RWPE2 (cell line): ENCODE measurements around the gene USP49.
A peak's percentile ranks its signal among the peaks of the same experiment; 100 is the strongest.

Source experiments
- ATAC-seq: fragments of 200-7000 bp; cut with Tn5 transposase; 3 replicates; pipeline ENCODE4 v1.9.1; 2021; ENCODE audit warnings: low read depth
- DNase-seq: peaks from one replicate; pipeline ENCODE4 v3.0.0-alpha.2; 2020; ENCODE audit warnings: low spot score
- H3K27ac ChIP-seq: fragments of 450-650 bp; 2 replicates; pipeline ENCODE4 v1.5.1; 2017; ENCODE audit warnings: mild to moderate bottlenecking; ENCODE audit not compliant: poor library complexity, severe bottlenecking
- H3K27me3 ChIP-seq: fragments of 250-450 bp; sonication (Bioruptor Pico); 2 replicates; pipeline ENCODE4 v1.5.1; 2021; ENCODE audit warnings: mild to moderate bottlenecking, moderate library complexity; ENCODE audit not compliant: insufficient read depth, poor library complexity, severe bottlenecking
- H3K36me3 ChIP-seq: fragments of 250-450 bp; sonication (Bioruptor Pico); 2 replicates; pipeline ENCODE4 v1.5.1; 2020; ENCODE audit warnings: low read depth, mild to moderate bottlenecking, moderate library complexity
- H3K4me1 ChIP-seq: fragments of 250-450 bp; sonication (Bioruptor Pico); 2 replicates; pipeline ENCODE4 v1.5.1; 2021; ENCODE audit warnings: mild to moderate bottlenecking, moderate library complexity; ENCODE audit not compliant: insufficient read depth, poor library complexity, severe bottlenecking
- H3K4me3 ChIP-seq: fragments of 250-450 bp; sonication (Bioruptor Pico); 2 replicates; pipeline ENCODE4 v1.5.1; 2021; ENCODE audit warnings: mild to moderate bottlenecking, moderate library complexity; ENCODE audit not compliant: severe bottlenecking
- H3K9me3 ChIP-seq: fragments of 250-450 bp; sonication (Bioruptor Pico); 2 replicates; pipeline ENCODE4 v1.5.1; 2021; ENCODE audit warnings: mild to moderate bottlenecking, moderate library complexity; ENCODE audit not compliant: severe bottlenecking
- CTCF ChIP-seq: fragments of 450-650 bp; IDR thresholded peaks from one replicate; pipeline ENCODE4 v1.5.1; 2017; ENCODE audit warnings: mild to moderate bottlenecking, moderate library complexity; ENCODE audit not compliant: poor library complexity, severe bottlenecking

Gene USP49

DNA sequence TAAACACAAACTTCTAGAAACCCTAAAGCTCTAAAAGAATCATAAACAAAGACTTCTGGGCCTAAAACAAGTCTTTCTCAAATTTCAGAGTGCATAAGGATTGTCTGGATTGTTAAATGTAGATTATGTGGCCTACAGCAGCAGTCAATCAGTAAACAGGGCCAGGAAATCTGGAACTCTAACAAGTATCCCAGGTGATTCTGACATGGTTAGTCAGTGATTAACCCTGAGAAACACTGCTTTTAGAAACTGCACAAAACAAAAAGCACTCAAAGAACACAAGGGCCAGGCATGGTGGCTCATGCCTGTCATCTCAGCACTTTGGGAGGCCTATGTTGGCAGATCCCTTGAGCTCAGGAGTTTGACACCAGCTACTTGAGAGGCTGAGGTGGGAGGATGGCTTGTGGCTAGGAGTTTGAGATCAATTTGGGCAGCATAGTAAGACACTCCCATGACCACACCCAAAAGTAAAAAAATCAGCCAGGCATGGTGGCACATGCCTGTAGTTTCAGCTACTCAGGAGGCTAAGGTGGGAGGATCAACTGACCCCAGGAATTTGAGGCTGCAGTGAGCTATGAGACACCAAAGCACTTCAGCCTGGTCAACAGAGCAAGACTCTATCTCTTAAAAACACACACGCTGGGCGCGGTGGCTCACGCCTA lies 19.8 kb upstream of the USP49 start:
- Histone ChIP-seq H3K36me3 (peaks cover 58% of the 10 kb centered on the region), H3K27me3 (no peaks in the 10 kb centered on the region), H3K9me3 (no peaks in the 10 kb centered on the region), H3K4me3 (no peak overlapping the region), H3K4me1 (peaks cover 19% of the 10 kb centered on the region), H3K27ac (no peak overlapping the region)
- no peak for ATAC-seq
- TF ChIP-seq CTCF, result no peak
- DNase-seq, result no peak

DNA sequence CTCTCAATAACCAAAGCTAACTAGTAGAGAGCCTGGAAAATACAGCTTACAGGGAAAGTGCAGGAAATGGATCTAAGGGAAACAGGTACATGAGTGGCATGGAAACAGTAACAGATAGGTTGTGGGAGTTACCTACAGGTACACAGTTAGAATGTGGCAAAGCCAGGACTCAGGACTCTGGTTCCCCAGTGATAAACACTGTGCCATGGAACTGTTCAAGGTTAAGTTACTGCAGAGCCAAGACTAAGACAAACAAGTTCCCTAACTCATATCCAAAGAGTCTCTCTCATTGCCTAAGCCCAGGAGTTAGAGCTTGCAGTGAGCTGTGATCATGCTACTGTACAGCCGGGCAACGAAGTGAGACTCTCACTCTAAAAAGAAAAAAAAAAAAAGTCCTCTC lies 19.2 kb upstream of the USP49 start:
- Histone ChIP-seq H3K27me3 (no peaks in the 10 kb centered on the region), H3K27ac (no peak overlapping the region), H3K4me1 (peaks cover 18% of the 10 kb centered on the region), H3K9me3 (no peaks in the 10 kb centered on the region), H3K4me3 (no peak overlapping the region), H3K36me3 (peaks cover 64% of the 10 kb centered on the region)
- no peak for DNase-seq
- no peak for TF ChIP-seq CTCF
- no peak for ATAC-seq

GRCh38 chr6:41909727-41910126 lies 14.6 kb upstream of the USP49 start:
- no peaks in the 10 kb centered on the region for H3K27me3 ChIP-seq
- DNase-seq, result no peak
- TF ChIP-seq CTCF, result no peak
- no peaks in the 10 kb centered on the region for H3K4me1 ChIP-seq
- H3K27ac ChIP-seq, result no peak overlapping the region
- no peak overlapping the region for H3K4me3 ChIP-seq
- peaks cover 80% of the 10 kb centered on the region for H3K36me3 ChIP-seq
- no peaks in the 10 kb centered on the region for H3K9me3 ChIP-seq
- ATAC-seq, result no peak

- Histone ChIP-seq H3K27me3 (no peaks in the 10 kb centered on the region), H3K4me3 (no peak overlapping the region), H3K36me3 (peaks cover 48% of the 10 kb centered on the region), H3K4me1 (no peaks in the 10 kb centered on the region), H3K9me3 (no peaks in the 10 kb centered on the region), H3K27ac (no peak overlapping the region)
- peak; percentile 11 for TF ChIP-seq CTCF
- ATAC-seq (no peak), DNase-seq (no peak)
These were observed 6.8 kb upstream of the USP49 start for GRCh38 chr6:41901882-41902519.

- Histone ChIP-seq H3K27ac (no peak overlapping the region), H3K36me3 (peaks cover 38% of the 10 kb centered on the region)
- no peak for DNase-seq
These were observed 5.7 kb upstream of the USP49 start for GRCh38 chr6:41900861-41901260.

More at GRCh38 chr6:41900861-41901260, 5.7 kb upstream of the USP49 start:
- H3K9me3 ChIP-seq, result no peaks in the 10 kb centered on the region
- H3K4me1 ChIP-seq, result no peaks in the 10 kb centered on the region
- no peak overlapping the region for H3K4me3 ChIP-seq
- no peaks in the 10 kb centered on the region for H3K27me3 ChIP-seq
- no peak for ATAC-seq
- no peak for TF ChIP-seq CTCF
